Stimulated activated CD8-positive, alpha-beta memory T cell treated with anti-CD3 and anti-CD28 coated beads, Interleukin-12 subunit alpha, Interleukin-12 subunit beta, amount 100 ng/mL, for 1 hour (primary cell): ENCODE measurements around the gene LHX4.

Source experiments
- DNase-seq: peaks from one replicate; pipeline ENCODE4 v3.0.0-alpha.2; 2020; ENCODE audit warnings: low read depth

Gene LHX4

DNA sequence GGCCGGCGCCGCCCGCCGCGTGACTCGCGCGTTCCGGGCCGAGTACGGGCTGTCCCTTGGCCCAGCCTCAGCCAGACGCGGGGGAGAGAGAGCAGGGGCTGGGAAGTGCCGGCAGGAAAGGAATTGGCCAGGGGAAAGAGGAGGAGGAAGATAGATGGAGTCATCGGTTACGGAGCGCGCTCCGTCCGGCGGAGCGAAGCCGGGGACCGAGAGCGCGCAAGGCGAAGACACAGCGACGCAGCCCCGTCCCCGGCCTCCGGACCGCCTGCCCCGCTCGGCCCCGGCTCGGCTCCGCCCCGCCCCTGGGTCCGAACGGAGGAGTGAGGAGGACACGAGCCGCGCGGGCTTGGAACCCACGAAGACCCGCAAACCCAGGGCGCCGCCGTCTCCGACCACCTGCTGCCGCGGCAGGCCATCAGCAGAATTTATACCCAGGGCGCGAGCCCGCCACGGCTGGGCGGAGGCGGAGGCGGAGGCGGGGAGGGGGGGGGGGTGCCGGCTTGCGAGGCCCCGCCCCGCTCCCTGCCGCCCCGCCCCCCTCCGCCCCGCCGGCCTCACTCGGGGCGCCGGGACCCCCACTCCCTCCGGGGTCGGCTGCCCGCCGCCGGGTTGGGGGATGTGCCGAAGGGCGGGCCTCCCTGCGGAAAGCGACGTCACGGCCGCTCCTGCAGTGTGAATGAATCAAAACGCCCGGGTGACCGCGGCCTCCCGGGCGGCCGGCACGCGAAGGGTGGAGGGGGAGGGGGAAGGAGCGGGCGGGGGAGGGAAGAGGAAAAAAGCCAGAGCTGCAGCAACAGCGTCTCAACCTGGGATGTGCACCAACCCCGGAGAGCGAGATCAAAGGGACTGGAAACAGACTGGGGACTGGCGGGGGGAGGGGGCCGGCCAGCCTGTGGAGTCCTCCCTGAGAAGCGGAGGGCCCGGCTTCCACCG lies at the start of gene LHX4:
TSS of gene LHX4 (plus strand) at position 782 of the 933 bp plus-strand sequence. CDS start 266 bp downstream, outside the sequence.
- no peak for DNase-seq

DNA sequence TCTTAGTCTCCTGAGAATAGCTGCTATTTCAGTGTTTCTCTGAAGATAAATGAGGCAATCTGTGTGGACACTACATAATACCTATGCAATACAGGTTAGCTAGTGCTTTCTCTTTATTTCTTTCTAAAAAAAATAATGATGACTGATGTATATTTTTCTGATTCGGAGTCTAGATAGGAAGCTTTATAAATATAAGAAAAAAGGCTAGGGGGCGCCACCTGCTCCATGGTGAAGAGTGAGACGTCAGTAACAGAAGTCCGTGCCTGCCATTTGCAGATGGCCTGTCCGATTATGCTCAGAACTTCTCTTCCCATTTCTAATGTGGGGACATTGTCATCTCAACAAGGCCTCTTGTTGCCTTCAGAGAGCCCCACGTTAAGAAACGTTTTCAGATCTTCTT lies 49.0 kb upstream of the LHX4 start:
- DNase-seq: no peak

DNA sequence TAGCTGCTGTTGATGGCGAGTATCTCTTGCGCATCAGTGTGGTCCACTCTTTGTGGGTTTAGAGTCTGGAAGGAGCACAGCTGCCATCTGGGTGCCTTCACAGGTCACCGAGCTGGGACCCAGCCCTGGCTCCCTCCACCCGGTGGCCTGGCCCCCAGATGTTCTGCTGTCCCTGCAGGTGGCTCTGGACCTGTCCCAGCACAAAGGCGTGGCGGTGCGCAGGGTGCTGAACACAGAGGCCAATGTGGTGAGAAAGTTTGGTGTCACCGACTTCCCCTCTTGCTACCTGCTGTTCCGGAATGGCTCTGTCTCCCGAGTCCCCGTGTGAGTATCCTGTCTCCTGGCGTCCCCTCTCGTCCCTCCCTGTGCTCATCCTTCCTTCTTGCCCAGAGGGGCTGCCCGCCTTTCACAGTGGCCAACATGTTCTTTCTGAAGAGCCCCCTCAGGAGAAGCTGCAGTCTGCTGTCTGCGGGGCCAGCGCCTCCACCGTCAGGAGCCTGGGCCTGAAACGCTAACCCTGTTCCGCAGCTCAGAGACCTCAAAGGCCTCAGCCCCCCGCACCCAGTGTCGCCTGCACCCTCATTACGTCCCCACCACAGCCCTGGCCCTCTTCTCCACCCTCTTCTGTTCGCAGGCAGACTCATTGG lies 47.9 kb upstream of the LHX4 start:
- DNase-seq: no peak

DNA sequence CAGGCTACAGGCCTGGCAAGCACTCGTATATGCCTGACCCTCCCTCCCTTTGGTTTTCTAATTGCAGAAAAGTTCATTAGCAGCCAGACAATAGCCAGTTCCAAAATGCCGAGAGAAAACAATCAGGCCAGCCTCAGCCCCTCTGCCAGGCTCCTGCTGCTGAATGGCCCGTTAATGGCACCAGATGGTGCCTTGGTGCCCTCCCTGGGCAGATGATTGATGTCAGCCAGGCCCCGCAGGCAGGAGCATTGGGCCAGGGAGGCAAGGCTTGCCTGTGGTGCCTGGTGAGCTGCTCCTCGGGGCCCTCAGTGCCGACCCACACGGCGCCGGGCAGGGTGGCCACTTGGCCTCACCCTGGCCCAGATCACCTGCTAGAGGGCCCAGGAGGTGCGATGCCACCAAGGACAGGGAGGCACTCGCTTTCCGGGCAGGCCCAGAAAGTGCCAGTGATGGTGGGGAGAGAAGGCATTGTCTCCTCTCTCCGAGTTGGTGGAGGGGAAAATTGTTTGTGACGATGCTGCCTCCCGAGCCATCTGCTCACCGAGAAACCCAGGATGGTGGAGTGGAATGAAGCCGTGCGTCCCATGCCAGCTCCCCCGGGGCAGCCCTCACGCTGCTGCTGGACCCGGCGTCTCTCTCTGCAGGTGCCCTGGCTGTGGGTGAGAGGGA lies 47.3 kb upstream of the LHX4 start:
- DNase-seq: no peak

DNA sequence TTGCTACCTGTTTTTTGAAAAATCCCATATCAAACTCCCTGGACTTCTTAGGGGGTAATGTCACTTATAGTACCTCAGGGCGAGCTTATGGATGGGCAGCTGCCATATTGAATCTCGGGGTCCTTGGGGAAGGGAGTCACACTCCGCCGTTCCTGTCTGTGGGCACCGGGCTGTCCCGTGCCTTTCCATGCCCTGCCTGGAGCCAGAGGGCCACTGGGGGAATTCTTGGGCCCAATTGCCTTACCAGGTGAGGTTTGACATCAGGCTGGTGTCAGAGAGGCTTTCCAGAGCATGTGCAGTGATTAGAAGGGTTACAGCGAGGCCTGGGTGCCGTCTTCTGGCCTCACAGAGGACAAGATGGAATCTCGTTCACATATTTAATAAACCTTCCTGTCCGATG lies 46.6 kb upstream of the LHX4 start:
- no peak for DNase-seq

DNA sequence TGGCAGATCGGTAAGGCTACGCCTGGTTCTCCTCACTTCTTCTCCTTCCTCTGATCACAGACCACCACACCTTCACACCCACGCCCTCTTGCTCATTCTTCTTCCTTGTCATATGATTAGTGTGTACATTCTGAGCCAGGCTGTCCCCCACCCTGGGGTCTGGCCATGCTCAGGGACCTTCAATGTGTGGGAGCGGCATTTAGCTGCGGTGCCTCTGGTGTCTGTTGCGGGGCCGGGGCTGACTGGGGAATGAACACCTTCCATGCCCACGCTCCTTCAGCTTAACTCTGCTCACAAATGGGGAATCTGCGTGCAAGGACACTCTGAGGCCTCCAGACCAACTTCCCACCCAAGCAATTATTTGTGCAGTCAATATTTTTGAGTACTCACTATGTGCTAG lies 46.0 kb upstream of the LHX4 start:
- no peak for DNase-seq

DNA sequence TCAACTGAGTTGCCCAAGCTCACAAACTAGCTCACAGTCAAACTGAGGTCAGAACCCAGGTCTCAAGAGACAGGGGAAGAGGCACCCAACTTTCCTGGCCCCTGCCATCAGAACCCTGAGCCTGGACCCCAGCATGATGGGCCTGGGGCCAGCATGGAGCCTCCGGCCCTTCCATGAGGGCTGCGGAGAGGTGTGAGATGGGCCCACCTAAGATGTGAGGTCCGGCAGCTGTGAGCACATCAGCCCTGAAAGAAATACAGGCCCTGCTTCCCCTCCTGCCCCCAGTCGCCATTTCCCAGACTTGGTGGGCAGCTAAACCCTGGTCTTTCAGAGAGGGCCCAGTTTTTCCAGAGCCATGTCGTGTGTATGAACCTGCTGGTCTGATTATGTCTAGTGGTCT lies 44.8 kb upstream of the LHX4 start:
- no peak for DNase-seq

DNA sequence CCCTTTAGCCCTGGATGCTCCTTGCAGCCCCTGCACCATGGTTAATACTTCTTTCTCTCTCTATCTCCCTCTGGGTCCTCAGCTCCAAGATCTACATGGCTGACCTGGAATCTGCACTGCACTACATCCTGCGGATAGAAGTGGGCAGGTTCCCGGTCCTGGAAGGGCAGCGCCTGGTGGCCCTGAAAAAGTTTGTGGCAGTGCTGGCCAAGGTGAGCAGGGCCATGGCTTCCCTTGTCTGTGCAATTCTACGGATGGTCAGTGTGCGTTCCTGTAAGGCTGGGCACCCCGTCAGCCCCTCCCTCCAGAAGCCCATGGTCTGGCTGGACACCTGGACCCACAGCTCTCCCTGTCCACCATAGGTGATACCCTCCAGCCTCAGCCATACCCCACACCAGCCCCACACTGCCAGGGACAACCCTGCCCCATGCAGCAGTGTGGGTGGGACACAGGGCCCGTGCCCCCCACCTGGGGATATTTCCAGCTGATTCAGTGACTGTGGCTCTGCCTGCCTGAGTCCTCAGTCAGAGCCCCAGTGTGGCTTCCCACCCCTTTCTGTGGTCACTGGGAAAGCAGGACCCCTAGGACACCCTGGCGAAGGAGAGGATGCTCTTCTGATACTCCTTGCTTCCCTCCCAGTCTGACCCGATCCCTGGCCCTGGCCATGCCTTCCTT lies 44.0 kb upstream of the LHX4 start:
- no peak for DNase-seq

DNA sequence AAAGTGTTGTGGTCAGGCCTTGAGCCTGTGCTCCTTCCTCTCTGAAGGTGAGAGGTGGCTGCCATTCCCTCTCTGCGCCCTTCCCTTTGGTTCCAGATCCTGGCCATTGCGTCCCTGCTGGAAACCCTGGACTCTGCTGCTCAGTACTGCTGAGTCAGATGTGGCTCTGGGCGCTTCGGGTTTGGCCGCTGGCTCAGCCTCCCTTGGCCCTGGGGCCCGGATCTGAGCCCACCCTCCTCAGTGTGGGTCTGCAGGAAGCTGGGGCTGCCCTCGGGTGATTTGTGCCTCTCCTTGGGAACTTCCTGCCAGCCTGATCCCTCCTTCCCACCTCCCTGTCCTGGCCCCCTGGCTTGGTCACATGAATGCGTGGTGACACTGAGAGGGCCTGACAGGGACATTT lies 43.2 kb upstream of the LHX4 start:
- DNase-seq: no peak

DNA sequence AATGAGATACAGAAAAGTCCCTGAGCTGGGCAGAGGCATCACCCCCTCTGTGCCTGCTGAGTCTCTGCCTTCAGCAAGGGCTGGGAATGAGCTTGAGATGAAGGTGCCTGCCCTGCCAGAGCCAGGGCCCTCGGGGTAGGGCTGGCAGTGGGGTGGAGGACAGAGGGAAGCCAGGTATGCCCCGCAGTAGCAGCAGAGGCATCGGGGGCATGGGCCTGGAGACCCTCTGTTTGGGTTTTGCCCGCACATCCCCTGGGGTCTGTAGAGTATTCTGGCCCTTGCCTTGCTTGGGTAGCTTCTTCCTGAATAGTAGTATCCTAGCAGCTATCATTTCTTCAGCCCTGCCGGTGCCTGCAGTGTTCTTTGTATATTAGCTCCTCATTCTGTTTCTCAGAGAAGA lies 42.4 kb upstream of the LHX4 start:
- no peak for DNase-seq

DNA sequence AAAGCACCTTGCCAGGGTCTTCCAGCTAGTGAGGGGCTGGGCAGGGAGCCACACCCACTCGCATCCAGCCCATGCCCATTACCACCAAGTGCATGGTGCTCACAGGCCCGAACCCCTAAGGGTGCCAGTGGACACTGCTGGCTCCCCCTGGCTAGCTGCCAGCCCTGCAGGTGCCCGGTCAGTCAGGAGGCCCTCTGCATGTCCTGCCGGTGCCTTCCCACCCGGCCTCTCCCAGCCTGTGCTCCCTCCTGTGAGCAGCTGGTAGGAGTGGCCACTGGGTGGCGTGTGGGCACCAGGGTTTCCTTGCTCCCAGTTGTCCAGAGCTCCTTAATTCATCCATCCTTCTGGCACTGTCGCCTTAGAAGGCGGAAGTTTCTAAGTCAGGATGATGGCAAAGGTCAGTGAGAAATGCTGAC lies 42.0 kb upstream of the LHX4 start:
- DNase-seq: no peak

DNA sequence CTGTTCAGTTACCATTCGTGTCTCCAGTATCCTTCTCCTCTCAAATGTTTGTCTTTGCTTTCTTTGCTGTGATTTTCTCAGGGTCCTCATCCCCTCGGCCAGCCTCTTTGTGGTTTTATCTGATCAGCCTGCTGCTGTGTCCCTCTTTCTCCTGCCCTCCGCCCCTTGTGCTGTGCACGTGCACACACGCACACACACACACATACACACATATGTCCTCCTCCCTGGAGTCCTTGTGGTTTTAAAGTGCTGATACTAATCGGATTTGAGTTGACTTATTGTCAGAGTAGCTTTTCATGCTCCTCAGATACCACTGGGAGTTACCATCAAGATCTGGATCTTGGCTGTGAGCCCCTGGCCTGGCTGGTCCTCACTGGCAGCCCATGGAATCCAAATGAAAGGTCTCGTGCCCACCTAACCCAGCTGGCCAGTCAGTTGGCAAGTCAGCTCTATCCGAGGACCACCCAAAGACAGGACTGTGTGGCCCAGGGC lies 41.3 kb upstream of the LHX4 start:
- no peak for DNase-seq

DNA sequence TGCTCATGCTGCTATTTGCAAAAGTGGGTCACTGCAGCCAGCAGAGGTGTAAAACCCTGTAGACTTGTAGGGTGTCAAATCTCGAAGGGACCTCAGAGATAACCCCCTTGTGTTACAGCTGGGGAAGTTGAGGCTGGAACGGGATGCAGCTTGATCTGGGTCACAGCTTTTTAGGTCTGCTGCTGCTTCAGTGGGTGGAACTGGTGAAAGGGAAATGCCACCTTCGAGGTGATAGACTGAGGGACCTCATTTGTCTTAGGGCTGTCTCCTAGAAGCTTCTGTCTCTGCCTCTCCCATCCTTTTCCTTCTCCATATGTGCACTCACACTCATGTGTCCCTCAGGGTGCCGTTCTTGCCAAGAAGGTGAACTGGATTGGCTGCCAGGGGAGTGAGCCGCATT lies 40.0 kb upstream of the LHX4 start:
- no peak for DNase-seq

DNA sequence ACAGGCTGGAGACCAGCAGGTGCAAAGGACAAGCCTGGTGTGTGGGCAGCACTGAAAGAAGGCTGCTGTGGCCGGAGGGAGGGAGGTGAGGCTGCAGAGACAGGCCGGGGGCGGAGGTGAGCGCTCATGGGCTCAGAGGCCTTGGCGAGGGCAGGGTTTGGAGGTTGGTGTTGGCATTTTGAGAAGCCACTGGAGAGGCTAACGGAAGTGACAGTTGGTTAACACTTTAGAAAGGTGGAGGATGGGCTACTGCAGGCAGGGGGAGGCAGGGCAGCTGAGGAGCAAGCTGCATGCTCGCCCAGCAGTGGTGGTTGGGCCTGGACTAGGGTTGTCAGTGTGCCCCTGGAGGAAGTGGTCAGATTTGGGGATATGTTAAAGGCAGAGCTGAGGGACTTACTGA lies 37.9 kb upstream of the LHX4 start:
- DNase-seq: no peak

DNA sequence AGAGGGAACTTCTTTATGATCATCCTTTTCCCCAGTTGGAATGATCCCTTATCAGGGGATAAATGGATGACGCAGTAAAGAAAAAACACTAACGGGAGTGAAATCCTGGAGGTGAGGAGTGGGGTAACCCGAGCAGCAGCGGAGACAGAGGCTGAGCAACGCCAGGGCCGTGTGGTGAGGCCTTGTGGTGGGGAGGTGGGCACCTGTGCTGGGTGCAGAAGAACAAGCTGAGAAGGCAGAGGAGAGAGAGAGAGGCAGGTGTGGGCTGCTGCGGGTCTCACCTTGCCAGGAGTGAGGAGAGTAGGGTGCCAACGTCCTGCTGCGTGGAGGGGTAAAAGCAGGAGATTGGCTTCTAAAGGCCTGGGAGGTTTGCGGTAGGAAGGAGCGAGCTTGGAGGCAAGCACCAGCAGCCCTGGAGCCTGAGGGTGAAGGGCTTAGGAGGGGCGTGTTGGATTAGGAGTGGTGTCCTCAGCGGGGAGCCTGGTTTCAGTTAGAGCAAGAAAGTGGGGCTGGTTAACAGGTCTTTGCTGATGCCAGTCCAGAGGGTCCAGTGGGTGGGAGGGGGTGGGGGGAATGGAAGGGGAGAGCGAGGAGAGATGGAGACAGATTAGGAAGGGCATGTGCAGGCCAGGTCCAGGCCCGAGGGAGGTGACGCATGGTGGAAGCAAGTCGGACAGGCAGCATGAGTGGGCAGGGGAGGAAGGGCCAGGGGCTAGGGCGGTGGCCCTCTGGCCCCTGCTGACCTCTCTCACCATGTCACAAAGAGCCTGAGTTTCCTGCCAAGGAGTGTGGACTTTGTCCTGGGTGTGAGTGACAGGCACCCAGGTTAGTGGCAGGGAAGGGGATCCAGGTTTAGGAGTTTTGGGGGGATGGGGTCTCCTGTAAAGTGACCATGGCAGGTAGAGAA lies 36.7 kb upstream of the LHX4 start:
- no peak for DNase-seq

DNA sequence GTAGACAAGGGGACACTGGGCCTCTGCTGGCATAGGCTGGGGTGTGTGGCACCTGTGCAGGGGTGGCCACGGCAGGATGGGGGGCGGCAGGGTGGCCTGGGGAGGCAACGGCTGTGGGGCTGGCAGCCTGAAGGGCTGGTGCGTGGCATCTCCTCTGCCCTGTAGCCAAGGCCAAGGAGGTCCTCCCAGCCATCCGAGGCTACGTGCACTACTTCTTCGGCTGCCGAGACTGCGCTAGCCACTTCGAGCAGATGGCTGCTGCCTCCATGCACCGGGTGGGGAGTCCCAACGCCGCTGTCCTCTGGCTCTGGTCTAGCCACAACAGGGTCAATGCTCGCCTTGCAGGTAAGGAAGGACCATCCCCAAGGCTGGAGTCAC lies 36.0 kb upstream of the LHX4 start:
- no peak for DNase-seq

DNA sequence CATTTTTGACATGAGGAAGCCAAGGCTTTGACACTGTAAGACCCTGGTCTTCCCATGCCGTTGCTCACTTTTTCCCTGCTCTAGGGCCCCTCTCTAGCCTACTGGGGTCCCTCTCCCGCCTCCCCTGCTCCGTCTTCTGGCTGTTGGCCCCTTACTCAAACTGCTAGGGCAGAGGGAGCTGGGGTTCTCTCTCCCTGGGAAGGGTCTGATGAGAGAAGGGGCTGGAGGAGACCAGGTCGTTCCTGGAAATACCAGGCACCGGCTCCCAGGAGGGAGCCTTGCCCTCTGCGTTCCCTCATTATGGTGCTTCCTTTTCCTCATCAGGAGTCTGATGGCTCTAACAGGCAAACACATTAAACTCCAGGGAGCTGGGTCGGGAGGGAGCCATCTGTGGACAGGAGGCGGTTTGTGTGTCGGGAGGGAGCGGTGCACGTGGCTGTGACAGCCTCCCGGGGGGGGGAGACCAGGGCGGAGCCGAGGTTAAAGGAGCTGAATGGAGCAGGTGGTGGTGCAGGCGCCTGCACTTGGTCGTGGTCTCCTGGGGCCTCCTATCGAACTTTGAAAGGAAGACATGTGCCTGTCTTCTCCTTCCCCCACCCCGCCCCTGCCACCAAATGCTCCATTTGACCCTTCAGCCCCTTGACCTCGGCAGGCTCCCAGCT lies 35.4 kb upstream of the LHX4 start:
- no peak for DNase-seq

DNA sequence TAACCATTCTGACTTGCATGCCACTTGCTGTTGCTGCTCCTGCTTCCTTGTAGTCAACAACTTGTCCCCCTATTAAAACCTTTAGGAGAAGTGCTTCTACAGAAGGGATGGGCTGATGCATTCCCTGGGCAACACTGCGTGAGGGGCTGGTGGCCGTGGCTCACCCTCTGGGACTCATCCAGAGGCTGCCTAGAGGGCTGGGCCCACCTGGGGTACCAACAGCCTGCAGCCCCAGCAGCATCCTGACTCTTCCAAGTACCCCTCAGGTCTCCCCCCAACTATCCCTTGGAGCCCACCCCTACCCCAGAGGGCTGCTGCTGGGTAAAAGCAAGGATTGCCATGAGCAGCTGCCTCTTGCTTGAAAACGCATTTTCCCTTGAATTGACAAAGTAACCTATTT lies 34.7 kb upstream of the LHX4 start:
- DNase-seq: no peak

DNA sequence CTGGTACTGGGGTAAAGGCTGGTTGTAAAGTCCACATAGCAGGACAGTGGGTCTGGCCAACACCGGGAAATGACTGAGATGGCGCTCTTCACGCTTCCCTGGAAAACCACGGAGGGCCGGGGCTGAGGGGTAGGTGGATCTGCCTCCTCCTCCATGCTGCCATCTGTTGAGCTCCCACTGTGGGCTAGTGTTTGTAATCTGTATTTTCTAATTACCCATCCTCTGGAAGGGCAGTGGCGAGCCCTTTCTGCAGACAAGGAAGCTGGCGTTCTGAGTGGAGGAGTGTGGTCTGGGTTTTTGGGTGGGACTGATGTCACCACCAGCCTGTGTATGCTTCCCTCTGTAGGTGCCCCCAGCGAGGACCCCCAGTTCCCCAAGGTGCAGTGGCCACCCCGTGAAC lies 34.1 kb upstream of the LHX4 start:
- DNase-seq: no peak

DNA sequence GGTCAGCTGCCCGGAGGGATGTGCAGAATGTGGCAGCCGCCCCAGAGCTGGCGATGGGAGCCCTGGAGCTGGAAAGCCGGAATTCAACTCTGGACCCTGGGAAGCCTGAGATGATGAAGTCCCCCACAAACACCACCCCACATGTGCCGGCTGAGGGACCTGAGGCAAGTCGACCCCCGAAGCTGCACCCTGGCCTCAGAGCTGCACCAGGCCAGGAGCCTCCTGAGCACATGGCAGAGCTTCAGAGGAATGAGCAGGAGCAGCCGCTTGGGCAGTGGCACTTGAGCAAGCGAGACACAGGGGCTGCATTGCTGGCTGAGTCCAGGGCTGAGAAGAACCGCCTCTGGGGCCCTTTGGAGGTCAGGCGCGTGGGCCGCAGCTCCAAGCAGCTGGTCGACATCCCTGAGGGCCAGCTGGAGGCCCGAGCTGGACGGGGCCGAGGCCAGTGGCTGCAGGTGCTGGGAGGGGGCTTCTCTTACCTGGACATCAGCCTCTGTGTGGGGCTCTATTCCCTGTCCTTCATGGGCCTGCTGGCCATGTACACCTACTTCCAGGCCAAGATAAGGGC lies 33.5 kb upstream of the LHX4 start:
- DNase-seq: no peak
